BLaER1 treated with 17β-estradiol and CSF1 and Interleukin-3, amounts not matched to agents 10 nM and 100 nM (cell line): Measurements from ENCODE around the gene OR7C2.
A peak's percentile ranks its signal among the peaks of the same experiment; 100 is the strongest.

ENCODE experiments used
- H3K27ac ChIP-seq, 11 experiments: shearing (Covaris generic); formaldehyde crosslinking; 2 replicates each; pipeline ENCODE4 v1.8.1; 2022
- H3K27me3 ChIP-seq, 11 experiments: shearing (Covaris generic); formaldehyde crosslinking; 2 replicates each; pipeline ENCODE4 v1.8.1; 2022
- H3K36me3 ChIP-seq, 11 experiments: shearing (Covaris generic); formaldehyde crosslinking; 2 replicates each; pipeline ENCODE4 v1.8.1; 2022
- H3K4me1 ChIP-seq, 10 experiments: shearing (Covaris generic); formaldehyde crosslinking; 2 replicates each; pipeline ENCODE4 v1.8.1; 2022
- H3K4me2 ChIP-seq, 11 experiments: shearing (Covaris generic); formaldehyde crosslinking; 2 replicates each; pipeline ENCODE4 v1.8.1; 2022
- H3K4me3 ChIP-seq, 10 experiments: shearing (Covaris generic); formaldehyde crosslinking; 2 replicates each; pipeline ENCODE4 v1.8.1; 2022
- H3K9ac ChIP-seq, 11 experiments: shearing (Covaris generic); formaldehyde crosslinking; 2 replicates each; pipeline ENCODE4 v1.8.1; 2022
- H3K9me3 ChIP-seq, 11 experiments: shearing (Covaris generic); formaldehyde crosslinking; replicated peaks in 1 of 11; 2 replicates each; pipeline ENCODE4 v1.8.1; 2022
- H4K20me1 ChIP-seq, 11 experiments: shearing (Covaris generic); formaldehyde crosslinking; 2 replicates each; pipeline ENCODE4 v1.8.1; 2022
- Cebpa-rat ChIP-seq, 11 experiments: shearing (Covaris generic); IDR thresholded peaks; 2 replicates each; pipeline ENCODE4 v1.8.1; 2022

OR7C2 gene

GRCh38 chr19:14949876-14950275 lies 8.6 kb downstream of the OR7C2 start:
- no peaks in the 10 kb centered on the region for H3K36me3 ChIP-seq
- H3K27ac ChIP-seq: peak overlapping the region in 3 of 11 experiments; percentile 14 to 41 (median 35); a peak in 5 of 22 replicates
- peaks cover 0 to 8% (median 6%) of the 10 kb centered on the region in 11 experiments; a peak in 5 of 22 replicates for H3K9me3 ChIP-seq
- no peak overlapping the region for H3K4me3 ChIP-seq
- H3K9ac ChIP-seq: no peak overlapping the region
- peak overlapping the region in 4 of 11 experiments; percentile 7 to 32 (median 14); a peak in 4 of 22 replicates for H3K4me2 ChIP-seq
- H4K20me1 ChIP-seq: no peaks in the 10 kb centered on the region
- TF ChIP-seq Cebpa-rat (IDR thresholded peaks at IDR 0.05): no peak
- H3K4me1 ChIP-seq: peaks cover 0 to 9% (median 4%) of the 10 kb centered on the region in 10 experiments; a peak in 17 of 20 replicates
- H3K27me3 ChIP-seq: no peaks in the 10 kb centered on the region

GRCh38 chr19:14950421-14950820 lies 9.1 kb downstream of the OR7C2 start:
- Histone ChIP-seq H3K9me3 (peaks cover 0 to 8% (median 6%) of the 10 kb centered on the region in 11 experiments; a peak in 5 of 22 replicates), H3K4me3 (no peak overlapping the region), H3K4me1 (peaks cover 0 to 7% (median 2%) of the 10 kb centered on the region in 10 experiments; a peak in 7 of 20 replicates), H4K20me1 (no peaks in the 10 kb centered on the region), H3K27ac (peak overlapping the region in 2 of 11 experiments; percentile 35 to 41; a peak in 3 of 22 replicates), H3K27me3 (no peaks in the 10 kb centered on the region), H3K36me3 (no peaks in the 10 kb centered on the region), H3K9ac (no peak overlapping the region), H3K4me2 (no peak overlapping the region)
- no peak for TF ChIP-seq Cebpa-rat (IDR thresholded peaks at IDR 0.05)

GRCh38 chr19:14952767-14953166 lies 11.5 kb downstream of the OR7C2 start:
- Histone ChIP-seq H3K4me2 (no peak overlapping the region), H3K27me3 (no peaks in the 10 kb centered on the region), H3K27ac (no peak overlapping the region), H3K36me3 (no peaks in the 10 kb centered on the region), H3K9me3 (peaks cover 3 to 19% (median 14%) of the 10 kb centered on the region in 11 experiments; a peak in 21 of 22 replicates), H3K4me1 (peaks cover 0 to 7% (median 2%) of the 10 kb centered on the region in 10 experiments; a peak in 7 of 20 replicates), H3K4me3 (no peak overlapping the region), H3K9ac (no peak overlapping the region), H4K20me1 (no peaks in the 10 kb centered on the region)
- no peak for TF ChIP-seq Cebpa-rat (IDR thresholded peaks at IDR 0.05)

GRCh38 chr19:14954071-14954655 lies 12.9 kb downstream of the OR7C2 start:
- Histone ChIP-seq H3K4me1 (peaks cover 0 to 7% (median 2%) of the 10 kb centered on the region in 10 experiments; a peak in 7 of 20 replicates), H3K4me3 (no peak overlapping the region), H3K4me2 (no peak overlapping the region), H3K27me3 (no peaks in the 10 kb centered on the region), H3K27ac (no peak overlapping the region), H3K9me3 (peaks cover 17 to 33% (median 28%) of the 10 kb centered on the region in 11 experiments), H3K36me3 (peaks cover 0 to 5% (median 0%) of the 10 kb centered on the region in 11 experiments; a peak in 1 of 22 replicates), H3K9ac (no peak overlapping the region), H4K20me1 (no peaks in the 10 kb centered on the region)
- no peak for TF ChIP-seq Cebpa-rat (IDR thresholded peaks at IDR 0.05)

- no peak overlapping the region for H3K27ac ChIP-seq
- no peak for TF ChIP-seq Cebpa-rat (IDR thresholded peaks at IDR 0.05)
- H3K4me3 ChIP-seq: no peak overlapping the region
- H3K27me3 ChIP-seq: no peaks in the 10 kb centered on the region
- H3K4me2 ChIP-seq: no peak overlapping the region
- peaks cover 0 to 5% (median 0%) of the 10 kb centered on the region in 11 experiments; a peak in 1 of 22 replicates for H3K36me3 ChIP-seq
- peaks cover 49 to 63% (median 56%) of the 10 kb centered on the region in 11 experiments for H3K9me3 ChIP-seq
- no peaks in the 10 kb centered on the region for H4K20me1 ChIP-seq
- no peak overlapping the region for H3K9ac ChIP-seq
- H3K4me1 ChIP-seq: no peaks in the 10 kb centered on the region
Measured at GRCh38 chr19:14957464-14957863, 16.2 kb downstream of the OR7C2 start.

- peaks cover 55 to 69% (median 60%) of the 10 kb centered on the region in 11 experiments for H3K9me3 ChIP-seq
- no peaks in the 10 kb centered on the region for H3K27me3 ChIP-seq
- H3K36me3 ChIP-seq: peaks cover 0 to 5% (median 0%) of the 10 kb centered on the region in 11 experiments; a peak in 1 of 22 replicates
- no peak overlapping the region for H3K27ac ChIP-seq
- H3K4me3 ChIP-seq: no peak overlapping the region
- H3K9ac ChIP-seq: no peak overlapping the region
- no peaks in the 10 kb centered on the region for H3K4me1 ChIP-seq
- H4K20me1 ChIP-seq: no peaks in the 10 kb centered on the region
- H3K4me2 ChIP-seq: no peak overlapping the region
- TF ChIP-seq Cebpa-rat (IDR thresholded peaks at IDR 0.05): no peak
Measured at GRCh38 chr19:14959263-14959662, 18.0 kb downstream of the OR7C2 start.

GRCh38 chr19:14961956-14962685 lies 20.8 kb downstream of the OR7C2 start:
- no peak overlapping the region for H3K9ac ChIP-seq
- peaks cover 49 to 62% (median 57%) of the 10 kb centered on the region in 11 experiments for H3K9me3 ChIP-seq
- no peaks in the 10 kb centered on the region for H3K27me3 ChIP-seq
- H3K4me3 ChIP-seq: no peak overlapping the region
- no peaks in the 10 kb centered on the region for H4K20me1 ChIP-seq
- no peak overlapping the region for H3K27ac ChIP-seq
- TF ChIP-seq Cebpa-rat (IDR thresholded peaks at IDR 0.05): no peak
- H3K36me3 ChIP-seq: peaks cover 0 to 5% (median 0%) of the 10 kb centered on the region in 11 experiments; a peak in 1 of 22 replicates
- H3K4me1 ChIP-seq: no peaks in the 10 kb centered on the region
- H3K4me2 ChIP-seq: no peak overlapping the region

GRCh38 chr19:14968247-14968646 lies 27.0 kb downstream of the OR7C2 start:
- H4K20me1 ChIP-seq: no peaks in the 10 kb centered on the region
- no peak overlapping the region for H3K4me3 ChIP-seq
- no peak overlapping the region for H3K27ac ChIP-seq
- H3K9me3 ChIP-seq: peaks cover 0 to 10% (median 0%) of the 10 kb centered on the region in 11 experiments; a peak in 3 of 22 replicates
- no peaks in the 10 kb centered on the region for H3K36me3 ChIP-seq
- H3K9ac ChIP-seq: no peak overlapping the region
- no peak for TF ChIP-seq Cebpa-rat (IDR thresholded peaks at IDR 0.05)
- H3K4me1 ChIP-seq: peaks cover 0 to 7% (median 4%) of the 10 kb centered on the region in 10 experiments; a peak in 13 of 20 replicates
- H3K27me3 ChIP-seq: no peaks in the 10 kb centered on the region
- no peak overlapping the region for H3K4me2 ChIP-seq

GRCh38 chr19:14971474-14971873 lies 30.2 kb downstream of the OR7C2 start:
- Histone ChIP-seq H3K27ac (no peak overlapping the region), H3K4me3 (no peak overlapping the region), H3K27me3 (no peaks in the 10 kb centered on the region), H3K9ac (no peak overlapping the region), H4K20me1 (no peaks in the 10 kb centered on the region), H3K9me3 (peaks cover 0 to 10% (median 0%) of the 10 kb centered on the region in 11 experiments; a peak in 1 of 22 replicates), H3K4me2 (no peak overlapping the region), H3K36me3 (no peaks in the 10 kb centered on the region), H3K4me1 (peaks cover 0 to 18% (median 12%) of the 10 kb centered on the region in 10 experiments; a peak in 15 of 20 replicates)
- TF ChIP-seq Cebpa-rat (IDR thresholded peaks at IDR 0.05): no peak
